ENCODE data around the gene PPWD1.
A peak's percentile ranks its signal among the peaks of the same experiment; 100 is the strongest.

Gene PPWD1

GRCh38 chr5:65623482-65623881 is 60.4 kb downstream of the PPWD1 start:
- no peak for DNase-seq (ENCODE audit: low read depth in 2 of 2, low spot score in 1 of 2)

GRCh38 chr5:65624025-65624570 is 61.0 kb downstream of the PPWD1 start, which contains the start of gene TRIM23:
Gene TRIM23, minus strand, starts transcription at chr5:65624333. Its CDS starts 59 bp downstream, at chr5:65624274.
- DNase-seq (ENCODE audit: low read depth in 2 of 2, low spot score in 1 of 2): peak; percentile 80

- DNase-seq (ENCODE audit: low read depth in 2 of 2, low spot score in 1 of 2): peak; percentile 66 to 71
Measured at GRCh38 chr5:65624571-65625555, 61.8 kb downstream of the PPWD1 start, which contains the start of the genes SHLD3 and TRAPPC13. Gene SHLD3, plus strand, starts transcription at chr5:65625027. Its CDS starts 4,561 bp downstream, at chr5:65629588. Gene TRAPPC13, plus strand, starts transcription at chr5:65625027. Its CDS starts 34 bp downstream, at chr5:65625061.

GRCh38 chr5:65625743-65626142 is 62.6 kb downstream of the PPWD1 start:
- DNase-seq (ENCODE audit: low read depth in 2 of 2, low spot score in 1 of 2): no peak

- DNase-seq (ENCODE audit: low read depth in 2 of 2, low spot score in 1 of 2): no peak
Measured at GRCh38 chr5:65630981-65631380, 67.9 kb downstream of the PPWD1 start.

Data from stimulated activated CD8-positive, alpha-beta memory T cell treated with anti-CD3 and anti-CD28 coated beads, Interleukin-4, amount 100 ng/mL, for 4 hours (primary cell).